Measurements from ENCODE around the gene ZNF76. TPM values are rescaled to one million over a fixed set of nuclear protein-coding genes. Genes with fewer than 3 reads are reported as not detected.
A peak's percentile ranks its signal among the peaks of the same experiment; 100 is the strongest.

The ZNF76 gene
- total and polyA plus RNA-seq, 9 of the 15 experiments (the other 6 are each of a cell fraction or from before 2014, with no cell fraction given), result 1.2 to 17.8 (median 10.7) TPM

GRCh38 chr6:35297601-35298481, 38.3 kb downstream of the ZNF76 start, which contains the start of gene DEF6 (continued):
- 0 out of 2 replicates have a peak, but pooled peaks have one; percentile 22 for TF ChIP-seq ZNF511 (CRISPR knock-in tag; IDR thresholded peaks at IDR 0.05)
- TF ChIP-seq XRCC3 (IDR thresholded peaks at IDR 0.05), result no peak
- TF ChIP-seq ZNF57 (CRISPR knock-in tag; IDR thresholded peaks at IDR 0.05), result no peak
- TF ChIP-seq ATF2 (CRISPR knock-in tag; IDR thresholded peaks at IDR 0.05), result no peak
- no peak for TF ChIP-seq NR2C1 (IDR thresholded peaks at IDR 0.05)
- TF ChIP-seq NR2C1 (tag; IDR thresholded peaks at IDR 0.05), result no peak
- peak; percentile 96 for TF ChIP-seq FOXP1 (CRISPR knock-in tag; IDR thresholded peaks at IDR 0.05)
- no peak for TF ChIP-seq E4F1 (CRISPR knock-in tag; IDR thresholded peaks at IDR 0.05; ENCODE audit: borderline replicate concordance)
- TF ChIP-seq ZFP30 (CRISPR knock-in tag; IDR thresholded peaks at IDR 0.05; ENCODE audit: borderline replicate concordance), result no peak
- no peak for TF ChIP-seq MCM3 (IDR thresholded peaks at IDR 0.05)
- no peak for TF ChIP-seq SMAD1 (IDR thresholded peaks at IDR 0.05; ENCODE audit: low read depth, low read length, partially characterized antibody)
- TF ChIP-seq NCOA4 (IDR thresholded peaks at IDR 0.05; ENCODE audit: partially characterized antibody), result no peak
- TF ChIP-seq ZC3H11A (IDR thresholded peaks at IDR 0.05; ENCODE audit: low read depth, low read length), result peak; percentile 16; the same call in 1 of the 2 replicates
- peak; percentile 41 for TF ChIP-seq ZNF24 (IDR thresholded peaks at IDR 0.05)
- TF ChIP-seq ARID3A (IDR thresholded peaks at IDR 0.05; ENCODE audit: borderline replicate concordance, low read depth, low read length), result peak; percentile 47; the same call in 1 of the 2 replicates
- no peak for TF ChIP-seq NFE2L1 (tag; IDR thresholded peaks at IDR 0.05; ENCODE audit: borderline replicate concordance, low read depth)
- peak; percentile 29; the same call in 1 of the 2 replicates for TF ChIP-seq ZNF436 (CRISPR knock-in tag; IDR thresholded peaks at IDR 0.05)
- TF ChIP-seq GMEB1 (CRISPR knock-in tag; IDR thresholded peaks at IDR 0.05), result no peak
- no peak for TF ChIP-seq KAT8 (IDR thresholded peaks at IDR 0.05; ENCODE audit: low read depth)
- TF ChIP-seq KDM1A (IDR thresholded peaks at IDR 0.05), result no peak
- no peak for TF ChIP-seq ZNF133 (CRISPR knock-in tag; IDR thresholded peaks at IDR 0.05)

Data from K562 (cell line).